ENCODE data around the gene ZWILCH.
A peak's percentile ranks its signal among the peaks of the same experiment; 100 is the strongest.
"Not testable (repeated sequence)": the region's sequence is repeated elsewhere in the genome, so short reads cannot be mapped to it uniquely, and the experiment has no call there.

Gene ZWILCH

GRCh38 chr15:66496951-66497501, 8.1 kb upstream of the ZWILCH start:
- peak overlapping the region; percentile 93 for H3K4me2 ChIP-seq (ENCODE audit: low read depth, low read length)
- H4K20me1 ChIP-seq (ENCODE audit: insufficient read depth, low read length), result peaks cover 9% of the 10 kb centered on the region
- H3K79me2 ChIP-seq (ENCODE audit: low read length), result peaks cover 60% of the 10 kb centered on the region
- TF ChIP-seq EZH2 (optimal IDR thresholded peaks at IDR 0.05; ENCODE audit: low read depth, low read length) (no peak), CTCF (IDR thresholded peaks at IDR 0.05; ENCODE audit: low read length) (no peak), EZH2phosphoT487 (IDR thresholded peaks at IDR 0.05; ENCODE audit: low read length) (no peak)
- H3K36me3 ChIP-seq (replicated peaks; ENCODE audit: insufficient read depth, low read length), result peaks cover 17% of the 10 kb centered on the region; the same call in 1 of the 2 replicates
- H3K4me1 ChIP-seq (ENCODE audit: low read length), result peaks cover 14% of the 10 kb centered on the region
- no peak for DNase-seq
- H3K9me2 ChIP-seq (replicated peaks; ENCODE audit: insufficient read depth, low read length), result no peaks in the 10 kb centered on the region
- no peaks in the 10 kb centered on the region for H3K9me3 ChIP-seq (replicated peaks; ENCODE audit: insufficient read depth, low read length)
- H2AFZ ChIP-seq (ENCODE audit: low read length), result peak overlapping the region; percentile 10
- H3K27me3 ChIP-seq (replicated peaks; ENCODE audit: insufficient read depth, low read length), result no peaks in the 10 kb centered on the region
- H3K4me3 ChIP-seq (ENCODE audit: low read length), result peak overlapping the region; percentile 89
- peak overlapping the region; percentile 96 for H3K9ac ChIP-seq (ENCODE audit: low read length)
- H3K27ac ChIP-seq (ENCODE audit: low read length), result peak overlapping the region; percentile 87
- peaks cover 54% of the 10 kb centered on the region for H3F3A ChIP-seq (ENCODE audit: insufficient read depth, low read length)

- Histone ChIP-seq H2AFZ (ENCODE audit: low read length) (peak within 1 kb of the TSS; percentile 10), H3K9ac (ENCODE audit: low read length) (peak within 1 kb of the TSS; percentile 96), H3K9me3 (replicated peaks; ENCODE audit: insufficient read depth, low read length) (no peaks in the 10 kb centered on the region), H3K27me3 (replicated peaks; ENCODE audit: insufficient read depth, low read length) (no peaks in the 10 kb centered on the region), H3K27ac (ENCODE audit: low read length) (peak within 1 kb of the TSS; percentile 87), H3K36me3 (replicated peaks; ENCODE audit: insufficient read depth, low read length) (peaks cover 25% of the 10 kb centered on the region; the same call in 1 of the 2 replicates), H3F3A (ENCODE audit: insufficient read depth, low read length) (peaks cover 61% of the 10 kb centered on the region), H4K20me1 (ENCODE audit: insufficient read depth, low read length) (peaks cover 14% of the 10 kb centered on the region), H3K4me2 (ENCODE audit: low read depth, low read length) (peak within 1 kb of the TSS; percentile 93), H3K4me3 (ENCODE audit: low read length) (peak within 1 kb of the TSS; percentile 89), H3K4me1 (ENCODE audit: low read length) (peaks cover 21% of the 10 kb centered on the region), H3K79me2 (ENCODE audit: low read length) (peaks cover 68% of the 10 kb centered on the region), H3K9me2 (replicated peaks; ENCODE audit: insufficient read depth, low read length) (no peaks in the 10 kb centered on the region)
- peak; percentile 96 for DNase-seq
- TF ChIP-seq CTCF (IDR thresholded peaks at IDR 0.05; ENCODE audit: low read length) (peak; percentile 98), EZH2phosphoT487 (IDR thresholded peaks at IDR 0.05; ENCODE audit: low read length) (no peak), EZH2 (optimal IDR thresholded peaks at IDR 0.05; ENCODE audit: low read depth, low read length) (no peak)
Measured at GRCh38 chr15:66497502-66498455, 7.3 kb upstream of the ZWILCH start, which contains the start of gene SNAPC5. TSS of gene SNAPC5 (minus strand) at chr15:66497762. CDS start at chr15:66497731, 31 bp downstream.

DNA sequence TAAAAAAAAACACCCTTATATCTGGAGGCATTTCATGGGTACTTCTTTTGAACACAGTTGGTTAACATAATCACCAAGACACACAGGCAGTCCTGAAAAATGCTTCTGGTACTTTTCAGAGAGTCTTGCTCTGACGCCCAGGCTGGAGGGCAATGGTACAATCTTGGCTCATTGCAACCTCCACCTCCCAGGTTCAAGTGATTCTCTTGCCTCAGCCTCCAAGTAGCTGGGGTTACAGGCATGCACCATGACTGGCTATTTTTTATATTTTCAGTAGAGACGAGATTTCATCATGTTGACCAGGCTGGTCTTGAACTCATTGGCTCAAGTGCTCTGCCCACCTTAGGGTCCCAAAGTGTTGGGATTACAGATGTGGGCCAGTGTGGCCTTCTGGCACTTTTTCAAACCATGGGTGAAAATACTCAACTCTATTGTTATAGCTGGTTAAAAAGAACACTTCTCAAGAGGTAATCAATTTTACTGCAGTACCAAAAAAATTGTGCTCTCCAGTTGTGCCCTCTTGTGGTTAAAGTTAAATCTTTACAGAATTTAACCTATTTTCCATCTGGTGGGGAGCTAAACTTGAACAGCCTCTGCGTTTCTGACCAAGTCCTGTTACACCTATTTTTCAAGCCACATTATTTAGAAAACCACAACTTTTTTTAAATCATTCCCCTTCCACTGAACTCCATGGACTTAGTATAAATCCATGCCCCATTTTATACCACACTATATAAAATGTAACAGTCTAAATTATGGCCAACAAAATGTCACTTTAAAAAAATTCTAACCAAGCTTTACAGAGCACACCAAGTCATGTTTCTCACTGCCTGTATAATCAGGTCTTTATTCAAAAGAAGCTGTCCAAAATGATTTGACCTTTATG, 6.4 kb upstream of the ZWILCH start:
- Histone ChIP-seq H3K9ac (ENCODE audit: low read length) (no peak overlapping the region), H3K9me3 (replicated peaks; ENCODE audit: insufficient read depth, low read length) (no peaks in the 10 kb centered on the region), H3K27ac (ENCODE audit: low read length) (peak overlapping the region; percentile 87), H3K4me2 (ENCODE audit: low read depth, low read length) (no peak overlapping the region), H3K36me3 (replicated peaks; ENCODE audit: insufficient read depth, low read length) (peaks cover 27% of the 10 kb centered on the region; the same call in 1 of the 2 replicates), H2AFZ (ENCODE audit: low read length) (no peak overlapping the region), H3K4me3 (ENCODE audit: low read length) (no peak overlapping the region), H3K79me2 (ENCODE audit: low read length) (peaks cover 75% of the 10 kb centered on the region), H3F3A (ENCODE audit: insufficient read depth, low read length) (peaks cover 70% of the 10 kb centered on the region), H3K27me3 (replicated peaks; ENCODE audit: insufficient read depth, low read length) (no peaks in the 10 kb centered on the region), H3K9me2 (replicated peaks; ENCODE audit: insufficient read depth, low read length) (no peaks in the 10 kb centered on the region), H3K4me1 (ENCODE audit: low read length) (peaks cover 21% of the 10 kb centered on the region), H4K20me1 (ENCODE audit: insufficient read depth, low read length) (peaks cover 16% of the 10 kb centered on the region)
- DNase-seq, result peak; percentile 53
- TF ChIP-seq EZH2 (optimal IDR thresholded peaks at IDR 0.05; ENCODE audit: low read depth, low read length) (no peak), CTCF (IDR thresholded peaks at IDR 0.05; ENCODE audit: low read length) (peak; percentile 36)

GRCh38 chr15:66500346-66500745, 4.8 kb upstream of the ZWILCH start:
- peaks cover 72% of the 10 kb centered on the region for H3K79me2 ChIP-seq (ENCODE audit: low read length)
- H4K20me1 ChIP-seq (ENCODE audit: insufficient read depth, low read length), result peaks cover 16% of the 10 kb centered on the region
- H2AFZ ChIP-seq (ENCODE audit: low read length); H3K4me3 ChIP-seq (ENCODE audit: low read length); H3K27ac ChIP-seq (ENCODE audit: low read length); H3K4me2 ChIP-seq (ENCODE audit: low read depth, low read length); H3K27me3 ChIP-seq (replicated peaks; ENCODE audit: insufficient read depth, low read length); H3K9ac ChIP-seq (ENCODE audit: low read length); DNase-seq; H3K9me3 ChIP-seq (replicated peaks; ENCODE audit: insufficient read depth, low read length); H3K9me2 ChIP-seq (replicated peaks; ENCODE audit: insufficient read depth, low read length): not testable (repeated sequence)
- peaks cover 27% of the 10 kb centered on the region; the same call in 1 of the 2 replicates for H3K36me3 ChIP-seq (replicated peaks; ENCODE audit: insufficient read depth, low read length)
- H3K4me1 ChIP-seq (ENCODE audit: low read length), result peaks cover 21% of the 10 kb centered on the region
- H3F3A ChIP-seq (ENCODE audit: insufficient read depth, low read length), result peaks cover 77% of the 10 kb centered on the region
